Right forelimb (tissue), 1 donor: Measurements from ENCODE around the gene PSMD7.
"Not testable (repeated sequence)": the region's sequence is repeated elsewhere in the genome, so short reads cannot be mapped to it uniquely, and the experiment has no call there.

Experiments
- DNase-seq: peaks from one replicate; pipeline ENCODE4 v3.0.0-alpha.2; 2018

PSMD7 gene

GRCh38 chr16:74298104-74298503, 1.5 kb downstream of the PSMD7 start:
- no peak for DNase-seq

GRCh38 chr16:74302341-74302740, 5.7 kb downstream of the PSMD7 start:
- DNase-seq = no peak

- no peak for DNase-seq
Observed at GRCh38 chr16:74304164-74304834, 7.7 kb downstream of the PSMD7 start.

GRCh38 chr16:74304835-74305176, 8.2 kb downstream of the PSMD7 start:
- DNase-seq = no peak

- no peak for DNase-seq
Observed at GRCh38 chr16:74305281-74305680, 8.7 kb downstream of the PSMD7 start.

- DNase-seq = no peak
Observed at GRCh38 chr16:74305978-74306784, 9.6 kb downstream of the PSMD7 start.

GRCh38 chr16:74307383-74307782, 10.8 kb downstream of the PSMD7 start:
- no peak for DNase-seq

GRCh38 chr16:74309789-74310781, 13.5 kb downstream of the PSMD7 start:
- no peak for DNase-seq

- DNase-seq = no peak
Observed at GRCh38 chr16:74315059-74315458, 18.4 kb downstream of the PSMD7 start.

- DNase-seq = no peak
Observed at GRCh38 chr16:74320707-74321106, 24.1 kb downstream of the PSMD7 start.

- no peak for DNase-seq
Observed at GRCh38 chr16:74321356-74321755, 24.7 kb downstream of the PSMD7 start.

- DNase-seq = no peak
Observed at GRCh38 chr16:74322301-74322710, 25.7 kb downstream of the PSMD7 start.

- not testable (repeated sequence) for DNase-seq
Observed at GRCh38 chr16:74324777-74325176, 28.2 kb downstream of the PSMD7 start.

- no peak for DNase-seq
Observed at GRCh38 chr16:74325641-74326040, 29.0 kb downstream of the PSMD7 start.

- not testable (repeated sequence) for DNase-seq
Observed at GRCh38 chr16:74328346-74328745, 31.7 kb downstream of the PSMD7 start.

GRCh38 chr16:74332469-74332868, 35.9 kb downstream of the PSMD7 start:
- not testable (repeated sequence) for DNase-seq

- DNase-seq = not testable (repeated sequence)
Observed at GRCh38 chr16:74337506-74337905, 40.9 kb downstream of the PSMD7 start.

GRCh38 chr16:74339226-74339625, 42.6 kb downstream of the PSMD7 start:
- not testable (repeated sequence) for DNase-seq

- not testable (repeated sequence) for DNase-seq
Observed at GRCh38 chr16:74353038-74353437, 56.4 kb downstream of the PSMD7 start.
